K562 (cell line): Measurements from ENCODE around the gene SEC22C. TPM values are rescaled to one million over a fixed set of nuclear protein-coding genes. Genes with fewer than 3 reads are reported as not detected.

Experiments
- NR2C2 ChIP-seq, 2 experiments: fragments of 200-800 bp in 1 of 2; sonication (Bioruptor generic) in 1 of 2; sonication (generic) in 1 of 2; formaldehyde crosslinking in 1 of 2; IDR thresholded peaks; 2 replicates each; pipeline versions ENCODE4 v1.6.1 to v1.8.0; 2016 to 2022; ENCODE audit warnings: mild to moderate bottlenecking in 1 of 2, missing compliant biosample characterization in 1 of 2, missing genetic modification characterization in 1 of 2, missing genetic modification reagents in 1 of 2
- RBM17 ChIP-seq: fragments of 200-400 bp; formaldehyde crosslinking; IDR thresholded peaks from 2 replicates; pipeline ENCODE4 v1.6.1; 2017; ENCODE audit warnings: low read depth, mild to moderate bottlenecking, low read length, borderline replicate concordance
- ZFP91 ChIP-seq: sonication (generic); formaldehyde crosslinking; IDR thresholded peaks from 2 replicates; pipeline ENCODE4 v1.8.0; 2022; ENCODE audit warnings: mild to moderate bottlenecking, missing genetic modification reagents
- ZFPM2 ChIP-seq: fragments of 250-450 bp; sonication (Bioruptor Pico); IDR thresholded peaks from 2 replicates; pipeline ENCODE4 v1.5.1; 2022; ENCODE audit warnings: mild to moderate bottlenecking
- ZNF830 ChIP-seq: fragments of 250-450 bp; sonication (Bioruptor Pico); IDR thresholded peaks from 2 replicates; pipeline ENCODE4 v1.5.0; 2021; ENCODE audit warnings: mild to moderate bottlenecking
- polyA plus RNA-seq, 8 experiments: library from polyadenylated mRNA; depleted of rRNA in 4 of 8; stranded (reverse) in 5 of 8; unstranded in 3 of 8; fragments of >200 nt; fragmentation: Nextera tagmentation in 2 of 8; fragmentation: Illumina TruSeq in 1 of 8; extraction: Ambion mirVana in 2 of 8; extraction: Trizol in 1 of 8; gene quantifications; 2 replicates each; pipeline versions ENCODE4 v1.2.1 to v1.2.3, GENCODE V29; 2011 to 2014; ENCODE audit warnings: inconsistent platforms in 1 of 8, missing spikeins in 1 of 8
- total RNA-seq, 7 experiments: library from RNA; depleted of rRNA in 6 of 7; stranded (reverse); fragments of >200 nt in 6 of 7; fragmentation: Illumina TruSeq in 2 of 7; extraction: Trizol in 2 of 7; gene quantifications; 2 replicates each; pipeline versions ENCODE4 v1.2.1 to v1.2.3, GENCODE V29; 2011 to 2021; ENCODE audit warnings: low replicate concordance in 1 of 7
- TF ChIP-seq, protein P1 (sequence below): fragments of 200-600 bp; sonication (generic); IDR thresholded peaks from one replicate; pipeline ENCODE4 v1.6.1; 2012; ENCODE audit warnings: mild to moderate bottlenecking, low read depth, low read length, inconsistent platforms
- TF ChIP-seq, protein P2 (sequence below): fragments of 450-650 bp; formaldehyde crosslinking; IDR thresholded peaks from 2 replicates; pipeline ENCODE4 v1.4.0; 2022; ENCODE audit warnings: missing genetic modification characterization
- TF ChIP-seq, protein P3 (sequence below): fragments of 450-650 bp; IDR thresholded peaks from 2 replicates; pipeline ENCODE4 v1.6.1; 2016; ENCODE audit warnings: mild to moderate bottlenecking

SEC22C gene
- total and polyA plus RNA-seq, 9 of the 15 experiments (the other 6 are each of a cell fraction or from before 2014, with no cell fraction given), result 35.6 to 68.4 (median 50.7) TPM

GRCh38 chr3:42581709-42582473 lies at the start of gene SEC22C (continued):
- TF ChIP-seq, protein P1, sequence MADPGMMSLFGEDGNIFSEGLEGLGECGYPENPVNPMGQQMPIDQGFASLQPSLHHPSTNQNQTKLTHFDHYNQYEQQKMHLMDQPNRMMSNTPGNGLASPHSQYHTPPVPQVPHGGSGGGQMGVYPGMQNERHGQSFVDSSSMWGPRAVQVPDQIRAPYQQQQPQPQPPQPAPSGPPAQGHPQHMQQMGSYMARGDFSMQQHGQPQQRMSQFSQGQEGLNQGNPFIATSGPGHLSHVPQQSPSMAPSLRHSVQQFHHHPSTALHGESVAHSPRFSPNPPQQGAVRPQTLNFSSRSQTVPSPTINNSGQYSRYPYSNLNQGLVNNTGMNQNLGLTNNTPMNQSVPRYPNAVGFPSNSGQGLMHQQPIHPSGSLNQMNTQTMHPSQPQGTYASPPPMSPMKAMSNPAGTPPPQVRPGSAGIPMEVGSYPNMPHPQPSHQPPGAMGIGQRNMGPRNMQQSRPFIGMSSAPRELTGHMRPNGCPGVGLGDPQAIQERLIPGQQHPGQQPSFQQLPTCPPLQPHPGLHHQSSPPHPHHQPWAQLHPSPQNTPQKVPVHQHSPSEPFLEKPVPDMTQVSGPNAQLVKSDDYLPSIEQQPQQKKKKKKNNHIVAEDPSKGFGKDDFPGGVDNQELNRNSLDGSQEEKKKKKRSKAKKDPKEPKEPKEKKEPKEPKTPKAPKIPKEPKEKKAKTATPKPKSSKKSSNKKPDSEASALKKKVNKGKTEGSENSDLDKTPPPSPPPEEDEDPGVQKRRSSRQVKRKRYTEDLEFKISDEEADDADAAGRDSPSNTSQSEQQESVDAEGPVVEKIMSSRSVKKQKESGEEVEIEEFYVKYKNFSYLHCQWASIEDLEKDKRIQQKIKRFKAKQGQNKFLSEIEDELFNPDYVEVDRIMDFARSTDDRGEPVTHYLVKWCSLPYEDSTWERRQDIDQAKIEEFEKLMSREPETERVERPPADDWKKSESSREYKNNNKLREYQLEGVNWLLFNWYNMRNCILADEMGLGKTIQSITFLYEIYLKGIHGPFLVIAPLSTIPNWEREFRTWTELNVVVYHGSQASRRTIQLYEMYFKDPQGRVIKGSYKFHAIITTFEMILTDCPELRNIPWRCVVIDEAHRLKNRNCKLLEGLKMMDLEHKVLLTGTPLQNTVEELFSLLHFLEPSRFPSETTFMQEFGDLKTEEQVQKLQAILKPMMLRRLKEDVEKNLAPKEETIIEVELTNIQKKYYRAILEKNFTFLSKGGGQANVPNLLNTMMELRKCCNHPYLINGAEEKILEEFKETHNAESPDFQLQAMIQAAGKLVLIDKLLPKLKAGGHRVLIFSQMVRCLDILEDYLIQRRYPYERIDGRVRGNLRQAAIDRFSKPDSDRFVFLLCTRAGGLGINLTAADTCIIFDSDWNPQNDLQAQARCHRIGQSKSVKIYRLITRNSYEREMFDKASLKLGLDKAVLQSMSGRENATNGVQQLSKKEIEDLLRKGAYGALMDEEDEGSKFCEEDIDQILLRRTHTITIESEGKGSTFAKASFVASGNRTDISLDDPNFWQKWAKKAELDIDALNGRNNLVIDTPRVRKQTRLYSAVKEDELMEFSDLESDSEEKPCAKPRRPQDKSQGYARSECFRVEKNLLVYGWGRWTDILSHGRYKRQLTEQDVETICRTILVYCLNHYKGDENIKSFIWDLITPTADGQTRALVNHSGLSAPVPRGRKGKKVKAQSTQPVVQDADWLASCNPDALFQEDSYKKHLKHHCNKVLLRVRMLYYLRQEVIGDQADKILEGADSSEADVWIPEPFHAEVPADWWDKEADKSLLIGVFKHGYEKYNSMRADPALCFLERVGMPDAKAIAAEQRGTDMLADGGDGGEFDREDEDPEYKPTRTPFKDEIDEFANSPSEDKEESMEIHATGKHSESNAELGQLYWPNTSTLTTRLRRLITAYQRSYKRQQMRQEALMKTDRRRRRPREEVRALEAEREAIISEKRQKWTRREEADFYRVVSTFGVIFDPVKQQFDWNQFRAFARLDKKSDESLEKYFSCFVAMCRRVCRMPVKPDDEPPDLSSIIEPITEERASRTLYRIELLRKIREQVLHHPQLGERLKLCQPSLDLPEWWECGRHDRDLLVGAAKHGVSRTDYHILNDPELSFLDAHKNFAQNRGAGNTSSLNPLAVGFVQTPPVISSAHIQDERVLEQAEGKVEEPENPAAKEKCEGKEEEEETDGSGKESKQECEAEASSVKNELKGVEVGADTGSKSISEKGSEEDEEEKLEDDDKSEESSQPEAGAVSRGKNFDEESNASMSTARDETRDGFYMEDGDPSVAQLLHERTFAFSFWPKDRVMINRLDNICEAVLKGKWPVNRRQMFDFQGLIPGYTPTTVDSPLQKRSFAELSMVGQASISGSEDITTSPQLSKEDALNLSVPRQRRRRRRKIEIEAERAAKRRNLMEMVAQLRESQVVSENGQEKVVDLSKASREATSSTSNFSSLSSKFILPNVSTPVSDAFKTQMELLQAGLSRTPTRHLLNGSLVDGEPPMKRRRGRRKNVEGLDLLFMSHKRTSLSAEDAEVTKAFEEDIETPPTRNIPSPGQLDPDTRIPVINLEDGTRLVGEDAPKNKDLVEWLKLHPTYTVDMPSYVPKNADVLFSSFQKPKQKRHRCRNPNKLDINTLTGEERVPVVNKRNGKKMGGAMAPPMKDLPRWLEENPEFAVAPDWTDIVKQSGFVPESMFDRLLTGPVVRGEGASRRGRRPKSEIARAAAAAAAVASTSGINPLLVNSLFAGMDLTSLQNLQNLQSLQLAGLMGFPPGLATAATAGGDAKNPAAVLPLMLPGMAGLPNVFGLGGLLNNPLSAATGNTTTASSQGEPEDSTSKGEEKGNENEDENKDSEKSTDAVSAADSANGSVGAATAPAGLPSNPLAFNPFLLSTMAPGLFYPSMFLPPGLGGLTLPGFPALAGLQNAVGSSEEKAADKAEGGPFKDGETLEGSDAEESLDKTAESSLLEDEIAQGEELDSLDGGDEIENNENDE, result no peak
- TF ChIP-seq ZFP91 (CRISPR knock-in tag) (peak; percentile 98), RBM17 (no peak), ZNF830 (CRISPR knock-in tag) (0 out of 2 replicates have a peak, but pooled peaks have one; percentile 52), ZFPM2 (CRISPR knock-in tag) (no peak), NR2C2 (CRISPR knock-in tag; IDR thresholded peaks at IDR 0.05) (no peak), NR2C2 (tag; IDR thresholded peaks at IDR 0.05) (peak; percentile 66; the same call in 1 of the 2 replicates)
- TF ChIP-seq, protein P2, sequence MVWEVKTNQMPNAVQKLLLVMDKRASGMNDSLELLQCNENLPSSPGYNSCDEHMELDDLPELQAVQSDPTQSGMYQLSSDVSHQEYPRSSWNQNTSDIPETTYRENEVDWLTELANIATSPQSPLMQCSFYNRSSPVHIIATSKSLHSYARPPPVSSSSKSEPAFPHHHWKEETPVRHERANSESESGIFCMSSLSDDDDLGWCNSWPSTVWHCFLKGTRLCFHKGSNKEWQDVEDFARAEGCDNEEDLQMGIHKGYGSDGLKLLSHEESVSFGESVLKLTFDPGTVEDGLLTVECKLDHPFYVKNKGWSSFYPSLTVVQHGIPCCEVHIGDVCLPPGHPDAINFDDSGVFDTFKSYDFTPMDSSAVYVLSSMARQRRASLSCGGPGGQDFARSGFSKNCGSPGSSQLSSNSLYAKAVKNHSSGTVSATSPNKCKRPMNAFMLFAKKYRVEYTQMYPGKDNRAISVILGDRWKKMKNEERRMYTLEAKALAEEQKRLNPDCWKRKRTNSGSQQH (CRISPR knock-in tag), result no peak
- TF ChIP-seq, protein P3, sequence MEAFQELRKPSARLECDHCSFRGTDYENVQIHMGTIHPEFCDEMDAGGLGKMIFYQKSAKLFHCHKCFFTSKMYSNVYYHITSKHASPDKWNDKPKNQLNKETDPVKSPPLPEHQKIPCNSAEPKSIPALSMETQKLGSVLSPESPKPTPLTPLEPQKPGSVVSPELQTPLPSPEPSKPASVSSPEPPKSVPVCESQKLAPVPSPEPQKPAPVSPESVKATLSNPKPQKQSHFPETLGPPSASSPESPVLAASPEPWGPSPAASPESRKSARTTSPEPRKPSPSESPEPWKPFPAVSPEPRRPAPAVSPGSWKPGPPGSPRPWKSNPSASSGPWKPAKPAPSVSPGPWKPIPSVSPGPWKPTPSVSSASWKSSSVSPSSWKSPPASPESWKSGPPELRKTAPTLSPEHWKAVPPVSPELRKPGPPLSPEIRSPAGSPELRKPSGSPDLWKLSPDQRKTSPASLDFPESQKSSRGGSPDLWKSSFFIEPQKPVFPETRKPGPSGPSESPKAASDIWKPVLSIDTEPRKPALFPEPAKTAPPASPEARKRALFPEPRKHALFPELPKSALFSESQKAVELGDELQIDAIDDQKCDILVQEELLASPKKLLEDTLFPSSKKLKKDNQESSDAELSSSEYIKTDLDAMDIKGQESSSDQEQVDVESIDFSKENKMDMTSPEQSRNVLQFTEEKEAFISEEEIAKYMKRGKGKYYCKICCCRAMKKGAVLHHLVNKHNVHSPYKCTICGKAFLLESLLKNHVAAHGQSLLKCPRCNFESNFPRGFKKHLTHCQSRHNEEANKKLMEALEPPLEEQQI, result no peak
